SU-DHL-6 (cell line): ENCODE results near the gene NXN.
A peak's percentile ranks its signal among the peaks of the same experiment; 100 is the strongest.

Source experiments
- EZH2phosphoT487 ChIP-seq: fragments of 200-600 bp; sonication (generic), shearing (Covaris generic); conservative IDR thresholded peaks from 2 replicates; pipeline ENCODE4 v1.6.1; 2018; ENCODE audit warnings: mild to moderate bottlenecking, antibody characterized with exemption, low read length, moderate library complexity, mixed read lengths
- TF ChIP-seq, protein P1 (sequence below): fragments of 200-600 bp; sonication (generic); IDR thresholded peaks from one replicate; pipeline ENCODE4 v1.5.1; 2017; ENCODE audit warnings: antibody characterized with exemption, mild to moderate bottlenecking, low read length, moderate library complexity; ENCODE audit not compliant: insufficient read depth, poor library complexity, severe bottlenecking

DNA sequence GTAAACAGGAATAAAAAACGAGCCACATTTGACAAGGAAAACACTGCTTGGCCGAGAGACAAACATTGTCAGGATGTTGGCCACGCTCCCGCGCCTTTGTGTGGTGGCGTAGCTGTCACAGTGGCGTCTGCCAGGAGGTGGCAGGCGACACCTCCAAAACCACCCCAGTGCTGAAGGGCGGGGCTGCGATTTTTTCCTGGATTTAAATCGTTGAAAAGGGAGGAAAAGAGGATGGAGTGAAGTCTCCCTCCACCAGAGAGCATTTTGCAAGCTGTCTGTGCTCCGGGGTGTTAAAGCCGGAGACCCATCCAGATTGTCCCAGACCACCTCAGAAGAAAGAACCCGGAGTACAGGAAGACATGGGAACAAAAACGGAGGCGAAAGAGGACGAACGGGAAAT is 184.7 kb downstream of the NXN start:
- TF ChIP-seq, protein P1, sequence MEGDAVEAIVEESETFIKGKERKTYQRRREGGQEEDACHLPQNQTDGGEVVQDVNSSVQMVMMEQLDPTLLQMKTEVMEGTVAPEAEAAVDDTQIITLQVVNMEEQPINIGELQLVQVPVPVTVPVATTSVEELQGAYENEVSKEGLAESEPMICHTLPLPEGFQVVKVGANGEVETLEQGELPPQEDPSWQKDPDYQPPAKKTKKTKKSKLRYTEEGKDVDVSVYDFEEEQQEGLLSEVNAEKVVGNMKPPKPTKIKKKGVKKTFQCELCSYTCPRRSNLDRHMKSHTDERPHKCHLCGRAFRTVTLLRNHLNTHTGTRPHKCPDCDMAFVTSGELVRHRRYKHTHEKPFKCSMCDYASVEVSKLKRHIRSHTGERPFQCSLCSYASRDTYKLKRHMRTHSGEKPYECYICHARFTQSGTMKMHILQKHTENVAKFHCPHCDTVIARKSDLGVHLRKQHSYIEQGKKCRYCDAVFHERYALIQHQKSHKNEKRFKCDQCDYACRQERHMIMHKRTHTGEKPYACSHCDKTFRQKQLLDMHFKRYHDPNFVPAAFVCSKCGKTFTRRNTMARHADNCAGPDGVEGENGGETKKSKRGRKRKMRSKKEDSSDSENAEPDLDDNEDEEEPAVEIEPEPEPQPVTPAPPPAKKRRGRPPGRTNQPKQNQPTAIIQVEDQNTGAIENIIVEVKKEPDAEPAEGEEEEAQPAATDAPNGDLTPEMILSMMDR: peak; percentile 44
- no peak for TF ChIP-seq EZH2phosphoT487
